Activated CD8-positive, alpha-beta memory T cell treated with anti-CD3 and anti-CD28 coated beads, Interleukin-2, amount 50 U/mL, for 24 hours (primary cell): ENCODE data around the gene HMBS.
A peak's percentile ranks its signal among the peaks of the same experiment; 100 is the strongest.
"Not testable (repeated sequence)": the region's sequence is repeated elsewhere in the genome, so short reads cannot be mapped to it uniquely, and the experiment has no call there.

Source experiments
- DNase-seq: peaks from one replicate; pipeline ENCODE4 v3.0.0-alpha.2; 2020; ENCODE audit errors: extremely low read depth

The HMBS gene

DNA sequence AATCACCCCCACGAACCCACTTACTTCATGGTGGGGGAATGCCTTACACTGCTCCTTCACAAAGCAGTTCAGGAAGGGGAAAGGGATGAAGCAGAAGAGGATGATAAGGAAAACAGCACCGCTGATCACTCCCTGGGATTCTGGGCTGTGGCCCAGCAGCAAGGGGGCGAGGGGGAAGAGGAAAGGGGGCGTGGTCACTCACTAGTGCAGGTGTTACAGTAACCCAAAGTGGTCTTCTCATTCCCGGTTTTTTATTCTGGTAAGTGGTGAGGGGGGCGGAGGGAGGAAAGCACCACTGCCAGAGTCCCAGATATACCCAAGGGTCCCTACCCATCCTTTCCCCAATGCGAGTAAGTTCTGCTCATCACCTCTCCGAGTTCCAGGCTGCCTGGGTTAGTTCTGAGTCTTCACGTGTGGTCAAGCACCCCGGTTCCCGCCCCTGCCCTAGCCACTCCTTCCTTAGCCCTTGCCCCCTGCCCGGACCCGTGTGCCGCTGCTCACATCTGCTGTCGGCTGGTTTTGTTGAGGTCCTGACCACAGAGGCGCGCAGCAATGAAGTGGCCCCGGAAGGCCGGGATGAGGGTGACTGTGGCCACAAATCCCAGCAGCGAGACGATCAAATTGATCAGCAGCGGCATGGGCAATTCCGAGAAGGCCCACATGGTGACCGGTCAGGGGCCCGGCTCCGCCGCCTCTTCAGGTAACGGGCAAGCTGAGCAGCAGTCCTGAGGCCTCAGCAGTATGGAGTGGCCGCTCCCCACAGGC, 16.5 kb downstream of the HMBS start:
- DNase-seq, result no peak

- DNase-seq, result peak; percentile 80
These were observed 17.2 kb downstream of the HMBS start, which contains the start of gene DPAGT1 for GRCh38 chr11:119101759-119102423. DPAGT1 (minus strand) TSS chr11:119101853; CDS start chr11:119101655, 198 bp downstream.

DNA sequence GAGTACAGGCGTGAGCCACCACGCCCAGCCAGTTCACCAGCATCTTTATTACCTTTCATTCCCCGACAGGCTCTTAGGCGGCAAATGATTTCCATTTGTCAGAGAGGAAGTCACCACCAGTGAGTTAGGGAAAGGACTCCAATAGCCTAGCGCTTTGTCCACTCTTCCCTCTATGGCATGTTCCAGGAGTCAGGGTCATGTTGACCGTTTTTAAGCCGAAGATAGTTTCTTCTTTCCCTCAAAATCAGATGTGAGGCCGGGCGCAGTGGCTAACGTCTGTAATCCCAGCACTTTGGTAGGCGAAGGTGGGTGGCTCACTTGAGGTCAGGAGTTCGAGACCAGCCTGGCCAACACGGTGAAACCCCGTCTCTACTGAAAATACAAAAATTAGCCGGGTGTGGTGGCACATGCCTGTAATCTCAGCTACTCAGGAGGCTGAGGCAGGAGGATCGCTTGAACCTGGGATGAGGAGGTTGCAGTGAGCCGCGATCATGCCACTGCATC, 18.5 kb downstream of the HMBS start:
- not testable (repeated sequence) for DNase-seq

- DNase-seq, result no peak
These were observed 19.1 kb downstream of the HMBS start for GRCh38 chr11:119103793-119104192.

GRCh38 chr11:119106564-119107537, 22.2 kb downstream of the HMBS start, which contains the start of gene C2CD2L:
C2CD2L (plus strand) TSS chr11:119107344; CDS start chr11:119107742, 398 bp downstream.
- peak; percentile 69 for DNase-seq

- DNase-seq, result no peak
These were observed 23.0 kb downstream of the HMBS start for GRCh38 chr11:119107538-119108145.

DNA sequence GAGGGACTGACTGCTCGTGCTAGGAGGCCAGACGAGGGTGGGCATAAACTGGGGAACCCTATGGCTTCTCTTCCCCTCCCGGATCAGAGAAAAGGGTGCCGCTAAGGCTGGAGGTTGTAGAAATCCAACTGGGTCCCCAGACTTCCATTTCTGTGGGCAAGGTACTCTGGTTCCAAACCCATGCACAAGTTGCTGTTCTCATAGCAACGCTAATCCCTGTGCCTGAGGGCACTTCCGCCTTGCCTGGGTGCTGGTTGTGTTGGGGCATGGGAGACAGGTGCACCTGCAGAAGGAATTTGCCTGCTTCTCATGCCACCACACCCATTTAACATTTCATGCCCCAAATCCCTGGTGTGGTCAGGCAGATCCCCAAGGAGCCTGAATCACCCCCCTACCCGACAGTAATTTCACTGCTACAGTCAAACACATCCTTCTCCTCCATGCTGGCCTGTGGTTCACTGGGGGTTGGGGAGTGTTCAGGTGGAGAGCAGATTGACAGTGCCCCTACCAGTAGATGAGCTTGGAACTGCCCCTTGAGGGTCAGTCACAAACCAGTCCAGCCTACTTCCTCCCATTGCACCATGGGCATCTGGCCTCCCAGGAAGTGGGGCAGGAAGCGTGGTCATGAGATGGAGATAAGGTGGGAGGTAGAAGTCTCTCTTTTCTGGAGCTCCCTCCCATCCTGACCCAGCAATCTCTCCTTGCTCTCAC, 23.6 kb downstream of the HMBS start:
- no peak for DNase-seq

GRCh38 chr11:119108857-119109221, 24.2 kb downstream of the HMBS start:
- no peak for DNase-seq

DNA sequence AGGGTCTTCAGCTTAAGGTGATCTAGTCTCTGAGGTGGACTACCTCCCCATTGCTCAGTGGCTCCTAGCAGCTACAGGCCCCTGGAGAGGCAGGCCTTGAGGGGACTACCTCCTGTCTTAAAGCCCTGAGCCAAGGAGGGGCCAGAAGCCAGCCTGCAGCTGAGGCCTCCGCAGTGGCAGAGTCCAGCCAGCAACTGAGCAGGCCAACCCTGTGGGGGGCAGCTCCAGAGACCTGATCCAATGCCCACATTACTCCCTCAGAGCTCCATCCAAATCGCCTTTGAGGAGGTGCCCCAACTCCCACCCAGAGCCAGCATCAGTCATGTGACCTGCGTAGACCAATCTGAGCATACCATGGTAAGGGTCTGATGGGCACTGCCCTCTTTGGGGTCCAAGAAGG, 25.2 kb downstream of the HMBS start:
- DNase-seq, result no peak

- DNase-seq, result no peak
These were observed 25.8 kb downstream of the HMBS start for GRCh38 chr11:119110439-119110838.

- no peak for DNase-seq
These were observed 26.8 kb downstream of the HMBS start for GRCh38 chr11:119111361-119111925.

GRCh38 chr11:119112314-119113020, 27.8 kb downstream of the HMBS start:
- DNase-seq, result no peak

DNA sequence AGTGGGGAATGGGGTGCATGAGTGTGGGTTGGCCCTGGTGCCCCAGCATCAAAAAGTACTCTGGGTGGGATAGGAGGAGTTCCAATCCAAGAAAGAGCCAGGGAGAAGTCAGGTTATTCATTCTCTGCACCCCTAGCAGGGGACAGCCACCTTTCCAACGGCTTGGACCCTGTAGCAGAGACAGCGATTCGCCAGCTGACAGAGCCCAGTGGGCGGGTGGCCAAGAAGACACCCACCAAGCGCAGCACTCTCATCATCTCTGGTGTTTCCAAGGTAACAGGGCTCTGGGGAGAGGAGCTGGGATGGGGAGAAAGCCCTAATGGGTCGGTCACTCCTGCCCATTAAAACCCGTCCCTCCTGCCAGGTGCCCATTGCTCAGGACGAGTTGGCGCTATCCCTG, 29.0 kb downstream of the HMBS start:
- DNase-seq, result no peak

- no peak for DNase-seq
These were observed 29.7 kb downstream of the HMBS start for GRCh38 chr11:119114351-119114750.

DNA sequence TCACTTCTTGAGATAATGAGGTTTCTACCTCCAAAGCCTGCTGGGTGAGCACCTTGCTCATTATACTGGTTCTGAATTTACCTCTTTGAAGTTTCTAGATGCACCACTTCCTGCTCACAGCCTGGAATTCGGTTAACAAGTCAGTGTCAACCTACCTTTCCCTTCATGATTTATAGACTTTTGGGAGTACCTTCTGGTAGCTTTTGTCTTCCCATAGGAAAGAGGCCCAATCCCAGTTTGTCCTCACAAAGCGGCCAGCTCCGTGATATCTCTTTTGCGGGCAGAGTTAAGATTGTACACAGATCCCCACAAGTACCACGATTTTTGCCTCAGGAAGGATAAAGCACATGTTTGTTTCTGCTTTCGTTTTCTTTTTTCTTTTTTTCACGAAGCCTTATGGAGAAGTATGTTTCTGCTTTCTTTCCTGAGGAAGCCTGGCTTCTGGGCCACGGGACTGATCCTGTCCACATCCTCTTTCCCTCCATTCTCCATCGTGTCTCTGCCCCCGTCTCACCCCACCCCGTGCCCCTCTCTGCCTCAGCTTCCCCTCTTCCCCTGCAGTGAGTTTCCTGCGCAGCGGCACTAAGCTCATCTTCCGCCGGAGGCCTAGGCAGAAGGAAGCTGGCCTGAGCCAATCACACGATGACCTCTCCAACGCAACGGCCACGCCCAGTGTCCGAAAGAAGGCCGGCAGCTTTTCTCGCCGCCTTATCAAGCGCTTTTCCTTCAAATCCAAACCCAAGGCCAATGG, 31.0 kb downstream of the HMBS start:
- DNase-seq, result no peak

DNA sequence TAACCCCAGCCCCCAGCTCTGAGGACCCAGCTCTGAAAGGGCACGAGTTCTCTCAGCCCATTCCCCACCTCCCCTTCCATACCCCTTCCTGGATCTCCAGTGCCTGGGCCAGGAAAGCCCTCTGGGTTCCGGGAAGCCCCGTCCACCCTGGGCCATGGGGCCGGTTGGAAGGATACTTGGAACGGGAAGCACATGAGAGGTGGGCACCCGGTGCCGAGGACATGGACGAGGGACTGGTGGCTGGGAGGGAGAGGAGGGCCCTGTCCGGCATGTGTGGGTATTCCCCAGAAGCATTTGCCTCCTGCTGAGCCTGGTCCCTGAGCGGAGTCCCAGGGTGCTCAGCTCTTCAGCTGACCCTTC, 31.5 kb downstream of the HMBS start:
- no peak for DNase-seq

GRCh38 chr11:119116601-119117000, 31.9 kb downstream of the HMBS start:
- DNase-seq, result no peak

DNA sequence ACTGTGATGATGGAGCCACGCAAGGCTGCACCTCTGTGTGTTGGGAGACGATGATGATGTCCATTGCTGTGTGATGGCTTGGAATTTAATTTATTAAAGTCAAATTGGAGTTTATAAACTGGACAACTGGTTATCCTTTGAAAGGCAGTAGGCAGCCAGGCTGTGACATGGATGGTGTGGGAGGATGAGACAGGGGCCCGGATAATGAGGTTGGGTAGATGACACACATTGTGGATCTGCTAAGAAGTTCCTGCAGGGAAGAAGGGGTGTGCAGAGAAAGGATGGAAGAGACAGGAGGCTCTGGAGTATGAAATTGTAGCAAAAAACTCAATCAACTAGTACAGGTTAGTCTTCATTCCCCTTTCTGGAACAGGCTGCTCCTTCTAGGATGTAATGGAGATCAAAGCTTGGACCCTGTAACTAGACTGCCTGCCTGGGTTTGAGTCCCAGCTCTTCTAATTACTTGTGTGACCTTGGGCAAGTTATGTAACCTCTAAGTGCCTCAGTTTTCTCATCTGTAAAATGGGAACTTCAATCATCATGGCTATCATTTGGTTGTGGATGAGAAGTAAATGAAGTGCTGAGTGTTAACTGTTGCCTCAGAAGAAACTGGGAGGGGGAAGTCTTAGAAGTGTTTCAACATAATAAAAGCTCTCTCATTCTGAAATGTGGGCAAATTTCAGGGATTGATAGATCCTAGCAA, 32.5 kb downstream of the HMBS start:
- DNase-seq, result no peak

DNA sequence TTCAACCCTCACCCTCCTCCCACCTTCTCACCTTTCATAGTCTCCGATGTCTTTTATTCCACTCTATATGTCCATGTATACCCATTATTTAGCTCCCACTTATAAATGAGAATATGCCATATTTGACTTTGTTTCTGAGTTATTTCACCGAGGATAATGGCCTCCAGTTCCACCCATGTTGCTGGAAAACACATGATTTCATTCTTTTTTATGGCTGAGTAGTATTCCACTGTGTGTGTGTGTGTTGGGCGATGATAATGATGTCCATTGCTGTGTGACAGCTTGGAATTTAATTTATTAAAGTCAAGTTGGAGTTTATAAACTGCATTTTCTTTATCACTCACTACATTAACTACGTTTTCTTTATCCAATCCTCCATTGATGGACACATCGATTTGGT, 33.5 kb downstream of the HMBS start:
- DNase-seq, result no peak
